Adrenal gland (tissue), 5 donors: ENCODE results near the gene SYNE2.

ENCODE experiments used
- POLR2A ChIP-seq, 2 donors: fragments of 450-650 bp; IDR thresholded peaks; one replicate each; pipeline ENCODE4 v1.6.1; 2017; ENCODE audit warnings: antibody characterized with exemption in 2 of 2, mild to moderate bottlenecking in 2 of 2, moderate library complexity in 1 of 2
- TF ChIP-seq, protein P1 (sequence below), 6 experiments: fragments of 450-650 bp in 4 of 6; fragments of 200-600 bp in 2 of 6; sonication (generic) in 1 of 6; IDR thresholded peaks; 1 replicate in 5 of 6; 2 replicates in 1 of 6; pipeline versions ENCODE4 v1.5.1 to v1.8.0; 2016 to 2021; ENCODE audit warnings: antibody characterized with exemption in 6 of 6, mild to moderate bottlenecking in 2 of 6, moderate library complexity in 1 of 6
- donor health status: DM: no; HTN: no; CAD: no.

DNA sequence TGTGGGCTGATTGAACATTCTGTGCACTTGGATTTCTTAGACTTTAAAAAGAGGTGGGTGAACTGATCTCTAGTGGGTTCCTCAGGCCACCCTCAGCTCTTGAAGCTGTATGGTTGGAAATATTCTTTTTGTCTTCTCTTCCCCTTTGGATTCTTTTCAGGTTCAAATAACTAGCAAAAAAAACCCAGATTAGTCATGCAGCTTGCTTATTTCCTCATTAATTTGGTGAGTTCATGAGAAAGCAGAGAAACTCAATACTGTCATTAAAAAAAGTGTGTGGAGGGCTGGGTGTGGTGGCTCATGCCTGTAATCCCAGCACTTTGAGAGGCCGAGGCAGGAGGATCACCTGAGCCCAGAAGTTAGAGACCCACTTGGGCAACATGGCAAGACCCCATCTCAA is 258.0 kb downstream of the SYNE2 start:
- TF ChIP-seq, protein P1, sequence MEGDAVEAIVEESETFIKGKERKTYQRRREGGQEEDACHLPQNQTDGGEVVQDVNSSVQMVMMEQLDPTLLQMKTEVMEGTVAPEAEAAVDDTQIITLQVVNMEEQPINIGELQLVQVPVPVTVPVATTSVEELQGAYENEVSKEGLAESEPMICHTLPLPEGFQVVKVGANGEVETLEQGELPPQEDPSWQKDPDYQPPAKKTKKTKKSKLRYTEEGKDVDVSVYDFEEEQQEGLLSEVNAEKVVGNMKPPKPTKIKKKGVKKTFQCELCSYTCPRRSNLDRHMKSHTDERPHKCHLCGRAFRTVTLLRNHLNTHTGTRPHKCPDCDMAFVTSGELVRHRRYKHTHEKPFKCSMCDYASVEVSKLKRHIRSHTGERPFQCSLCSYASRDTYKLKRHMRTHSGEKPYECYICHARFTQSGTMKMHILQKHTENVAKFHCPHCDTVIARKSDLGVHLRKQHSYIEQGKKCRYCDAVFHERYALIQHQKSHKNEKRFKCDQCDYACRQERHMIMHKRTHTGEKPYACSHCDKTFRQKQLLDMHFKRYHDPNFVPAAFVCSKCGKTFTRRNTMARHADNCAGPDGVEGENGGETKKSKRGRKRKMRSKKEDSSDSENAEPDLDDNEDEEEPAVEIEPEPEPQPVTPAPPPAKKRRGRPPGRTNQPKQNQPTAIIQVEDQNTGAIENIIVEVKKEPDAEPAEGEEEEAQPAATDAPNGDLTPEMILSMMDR (IDR thresholded peaks at IDR 0.05): no peak
- TF ChIP-seq POLR2A (IDR thresholded peaks at IDR 0.05): no peak
